GM18507 (cell line): ENCODE measurements around the gene EPHA1.
"Not testable (repeated sequence)": the region's sequence is repeated elsewhere in the genome, so short reads cannot be mapped to it uniquely, and the experiment has no call there.

Source experiments
- DNase-seq: peaks from one replicate; pipeline ENCODE4 v3.0.0; 2011; ENCODE audit warnings: low read depth; ENCODE audit not compliant: insufficient read length; ENCODE audit errors: extremely low spot score
- FAIRE-seq: peaks from 2 replicates; lab custom pipeline; 2011; peaks lifted over from hg19 to GRCh38; lab: Jason Lieb, UNC

EPHA1 gene

DNA sequence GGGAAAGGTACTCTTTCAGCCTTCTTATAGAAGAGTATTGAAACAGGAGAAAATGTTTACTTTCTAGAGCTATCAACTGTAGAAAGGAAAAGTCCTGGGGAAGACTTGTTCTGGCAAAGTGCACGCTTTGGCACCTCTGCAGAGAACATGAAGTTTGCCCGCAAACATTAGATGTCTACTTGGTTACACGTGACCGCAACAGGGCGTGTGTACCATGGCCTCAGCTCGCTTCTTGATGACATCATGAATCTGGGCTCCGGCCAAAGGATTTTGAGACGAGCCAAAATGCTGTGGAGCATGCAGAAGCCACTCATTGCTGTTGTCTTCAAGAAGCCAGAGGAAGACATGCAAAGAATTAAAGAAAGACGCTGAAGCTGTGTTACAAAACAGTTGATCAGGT is 26.0 kb upstream of the EPHA1 start:
- FAIRE-seq (no peak), DNase-seq (no peak)

DNA sequence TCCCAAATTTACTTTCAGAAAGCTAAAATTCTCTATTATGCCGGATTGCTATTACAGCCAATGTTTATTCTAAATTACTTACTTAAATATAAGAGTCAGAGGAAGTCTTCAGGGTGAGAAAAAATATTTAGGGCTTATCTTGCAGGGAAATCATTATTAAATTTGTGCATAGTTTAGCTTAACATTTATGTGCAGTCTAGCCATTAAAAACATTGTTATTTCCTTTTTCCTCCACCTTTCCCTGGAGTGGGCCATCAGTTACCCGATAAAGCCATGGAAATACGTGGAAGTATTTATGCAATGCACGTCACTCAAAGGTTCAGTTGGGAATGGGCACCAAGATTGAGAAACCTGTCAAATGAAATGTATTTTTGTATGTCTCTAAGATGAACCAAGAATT is 25.1 kb upstream of the EPHA1 start:
- DNase-seq (no peak), FAIRE-seq (no peak)

DNA sequence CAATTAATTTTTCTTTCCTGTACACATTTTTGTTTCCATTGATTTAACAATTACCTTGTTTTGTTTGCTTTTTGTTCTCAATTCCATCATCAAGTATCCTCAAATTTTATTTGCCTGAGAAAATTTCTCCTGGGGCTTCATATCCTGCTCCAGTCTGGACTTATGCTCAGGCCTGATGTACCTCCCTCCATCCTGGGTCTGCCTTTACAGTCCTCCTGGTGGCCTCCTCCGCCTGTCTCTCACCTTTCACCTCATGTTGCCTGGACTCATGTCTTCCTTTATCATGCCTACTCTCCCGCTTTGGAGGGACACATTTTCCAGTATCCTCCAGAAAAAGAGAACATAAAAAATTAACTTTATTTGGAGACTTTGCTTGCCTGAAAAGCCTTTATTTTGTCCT is 22.5 kb upstream of the EPHA1 start:
- FAIRE-seq = no peak

DNA sequence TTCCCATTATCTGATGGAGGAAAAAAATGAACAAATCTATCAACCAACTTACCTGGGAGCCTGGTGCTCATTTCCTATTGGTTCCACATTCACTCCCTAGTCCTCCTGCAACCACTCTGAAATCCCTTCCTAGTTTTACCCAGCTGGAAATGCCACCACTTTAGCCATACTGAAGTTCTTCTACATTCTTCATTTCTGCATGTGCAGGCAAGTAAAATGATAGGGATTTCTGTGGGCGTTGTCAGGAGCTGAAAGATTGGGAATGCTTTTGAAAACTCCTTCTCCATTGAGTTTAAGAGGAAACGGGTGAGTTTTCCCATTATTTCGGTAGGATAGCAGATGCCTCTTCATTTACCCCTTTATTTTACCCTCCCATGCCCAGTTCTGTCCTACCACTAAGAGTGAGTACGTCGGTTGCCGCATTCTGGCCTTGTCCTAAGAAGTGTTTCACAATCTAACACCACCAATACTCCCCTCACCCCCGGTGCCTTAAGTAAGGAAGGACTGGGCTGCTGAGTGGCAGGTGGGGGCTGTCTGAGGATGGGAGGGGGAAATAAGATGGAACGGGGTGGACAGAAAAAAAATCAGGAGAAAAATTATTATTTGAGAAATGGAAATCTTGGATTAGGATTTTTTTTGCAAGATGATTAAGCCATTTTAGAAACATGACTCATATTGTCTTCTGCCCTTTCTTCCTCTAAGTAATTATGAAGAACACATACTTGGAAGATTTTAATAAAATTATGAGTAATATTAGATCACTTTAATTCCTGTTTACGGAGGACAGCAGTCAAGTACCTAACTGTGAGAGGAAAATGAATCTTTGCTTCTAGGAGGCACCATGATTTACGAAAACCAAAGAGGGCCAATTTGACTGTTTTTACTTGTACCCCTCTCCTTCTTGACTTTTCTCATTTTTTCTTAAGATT is 21.4 kb upstream of the EPHA1 start:
- DNase-seq = no peak
- no peak for FAIRE-seq

More for the DNA sequence above, 22.5 kb upstream of the EPHA1 start:
- DNase-seq = no peak

DNA sequence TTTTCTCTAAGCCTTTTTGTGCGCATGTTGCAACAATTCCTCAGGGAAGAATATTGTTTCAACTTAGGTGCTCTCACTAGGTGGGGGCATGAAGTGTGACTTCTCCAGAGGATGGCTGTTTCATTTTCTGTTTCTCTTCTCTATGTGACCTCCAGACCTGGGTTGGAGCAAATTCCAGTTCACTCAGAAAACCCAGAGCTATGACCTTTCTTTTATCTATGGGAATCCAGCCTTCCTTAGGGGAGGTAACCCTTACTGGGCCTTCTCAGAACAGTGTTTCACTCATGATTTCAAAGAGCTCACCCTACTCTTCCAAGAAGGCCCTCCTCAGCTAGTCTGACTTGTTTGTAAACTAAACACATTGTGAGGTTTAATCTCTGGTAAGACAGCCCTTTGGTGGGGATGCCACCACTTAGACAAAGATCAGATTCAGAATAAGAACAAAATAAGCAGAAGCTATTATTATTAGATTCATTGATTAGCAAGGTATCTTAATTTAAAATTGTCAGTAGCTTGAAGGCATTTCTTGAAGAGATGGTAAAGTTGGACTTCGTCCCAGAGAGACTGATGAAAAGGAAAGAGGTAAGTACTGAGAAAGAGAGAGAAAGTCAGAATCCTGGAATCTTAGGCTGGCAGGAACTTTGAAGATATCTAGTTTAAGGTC is 18.0 kb upstream of the EPHA1 start:
- DNase-seq = no peak
- FAIRE-seq = no peak

DNA sequence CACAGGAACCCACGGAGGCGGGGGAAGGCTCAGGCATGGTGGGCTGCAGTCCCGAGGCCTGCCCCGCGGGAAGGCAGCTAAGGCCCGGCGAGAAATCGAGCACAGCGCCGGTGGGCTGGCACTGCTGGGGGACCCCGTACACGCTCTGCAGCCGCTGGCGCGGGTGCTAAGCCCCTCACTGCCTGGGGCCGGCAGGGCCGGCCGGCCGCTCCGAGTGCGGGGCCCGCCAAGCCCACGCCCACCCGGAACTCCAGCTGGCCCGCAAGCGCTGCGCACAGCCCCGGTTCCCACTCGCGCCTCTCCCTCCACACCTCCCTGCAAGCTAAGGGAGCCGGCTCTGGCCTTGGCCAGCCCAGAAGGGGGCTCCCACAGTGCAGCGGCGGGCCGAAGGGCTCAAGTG is 15.8 kb upstream of the EPHA1 start:
- not testable (repeated sequence) for DNase-seq, FAIRE-seq

DNA sequence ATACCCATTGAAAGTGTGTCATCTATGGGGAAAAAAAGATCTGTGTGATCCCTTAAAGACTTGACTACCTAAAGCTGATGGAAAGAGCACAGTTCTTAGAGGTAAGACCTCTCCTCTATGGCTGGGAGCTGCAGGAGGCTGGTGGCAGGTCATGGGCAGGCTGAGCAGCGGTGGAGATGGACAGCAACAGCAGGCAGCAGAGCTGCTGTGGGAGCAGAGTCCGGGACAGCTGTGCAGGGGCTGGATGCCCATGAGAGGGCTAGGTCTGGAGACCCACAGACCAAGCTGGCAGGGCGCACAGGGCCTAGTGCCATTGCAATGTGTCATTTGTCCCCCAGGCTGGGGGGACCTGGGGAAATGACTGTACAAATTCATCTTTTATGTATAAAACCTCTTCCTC is 13.4 kb upstream of the EPHA1 start:
- no peak for DNase-seq
- no peak for FAIRE-seq

DNA sequence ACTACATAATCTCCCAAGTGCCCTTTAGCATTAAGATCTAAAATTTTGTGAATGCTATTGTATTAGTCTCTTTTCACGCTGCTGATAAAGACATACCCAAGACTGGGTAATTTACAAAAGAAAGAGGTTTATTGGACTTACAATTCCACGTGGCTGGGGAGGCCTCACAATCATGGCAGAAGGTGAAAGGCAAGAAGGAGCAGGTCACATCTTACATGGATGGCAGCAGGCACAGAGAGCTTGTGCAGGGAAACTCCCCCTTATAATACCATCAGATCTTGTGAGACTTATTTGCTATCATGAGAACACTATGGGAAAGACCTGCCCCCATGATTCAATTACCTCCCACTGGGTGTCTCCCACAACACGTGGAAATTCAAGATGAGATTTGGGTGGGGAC is 12.0 kb upstream of the EPHA1 start:
- FAIRE-seq, DNase-seq: not testable (repeated sequence)

DNA sequence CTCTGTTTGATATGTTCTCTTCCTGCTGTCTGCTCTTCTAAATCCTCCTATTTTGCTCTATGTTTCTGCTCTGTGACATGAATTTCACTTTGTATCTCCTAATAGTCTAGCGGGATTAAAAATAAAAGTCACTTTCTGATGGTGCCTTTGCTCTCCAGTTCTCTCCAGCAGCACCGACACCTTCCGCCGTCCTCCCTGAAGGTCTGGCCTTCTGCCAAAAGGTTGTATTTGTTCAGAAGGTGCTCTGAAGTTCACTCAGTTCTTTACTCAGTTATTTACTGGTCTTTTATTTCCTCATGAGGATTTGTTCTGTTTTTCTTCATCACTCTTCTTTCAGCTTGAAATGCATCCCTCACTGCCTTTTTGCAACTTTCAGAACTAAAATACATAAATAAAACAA is 11.2 kb upstream of the EPHA1 start:
- no peak for FAIRE-seq
- DNase-seq = no peak

DNA sequence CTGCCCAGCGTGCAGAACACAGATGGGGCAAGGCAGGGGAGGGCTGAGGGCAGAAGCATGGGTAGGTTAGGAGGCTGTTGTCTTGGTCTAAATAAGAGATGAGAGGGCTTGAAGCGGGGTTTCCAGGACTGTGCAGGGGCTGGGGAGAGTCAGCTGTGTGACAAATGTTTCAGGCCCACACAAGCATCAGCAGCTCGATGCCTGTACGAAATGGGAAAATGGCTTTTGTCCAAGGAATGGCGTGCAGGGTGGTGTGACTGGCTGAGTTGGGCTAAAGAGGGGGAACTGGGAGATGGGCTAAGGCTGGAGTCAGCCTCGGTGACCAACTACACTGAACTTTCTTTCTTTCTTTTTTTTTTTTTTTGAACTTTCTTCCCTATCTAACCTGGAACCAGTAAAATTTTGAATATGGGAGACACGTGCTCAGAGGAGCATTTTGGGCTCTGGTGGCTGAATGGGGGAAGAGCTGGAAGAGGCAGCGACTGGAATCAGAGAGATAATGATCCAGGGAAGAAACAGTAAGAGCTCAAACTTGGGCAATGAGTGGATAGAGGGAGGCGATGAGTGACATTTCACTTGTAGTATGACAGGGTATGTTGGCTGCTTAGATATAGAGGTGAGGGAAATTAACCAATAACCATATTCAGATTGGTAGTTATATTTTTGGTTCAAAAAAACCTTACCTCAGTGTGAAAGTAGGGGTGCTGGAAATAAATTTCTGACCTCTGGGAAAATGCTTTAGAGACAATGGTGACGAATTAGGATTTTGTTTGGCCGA is 10.2 kb upstream of the EPHA1 start:
- no peak for DNase-seq
- FAIRE-seq = no peak

DNA sequence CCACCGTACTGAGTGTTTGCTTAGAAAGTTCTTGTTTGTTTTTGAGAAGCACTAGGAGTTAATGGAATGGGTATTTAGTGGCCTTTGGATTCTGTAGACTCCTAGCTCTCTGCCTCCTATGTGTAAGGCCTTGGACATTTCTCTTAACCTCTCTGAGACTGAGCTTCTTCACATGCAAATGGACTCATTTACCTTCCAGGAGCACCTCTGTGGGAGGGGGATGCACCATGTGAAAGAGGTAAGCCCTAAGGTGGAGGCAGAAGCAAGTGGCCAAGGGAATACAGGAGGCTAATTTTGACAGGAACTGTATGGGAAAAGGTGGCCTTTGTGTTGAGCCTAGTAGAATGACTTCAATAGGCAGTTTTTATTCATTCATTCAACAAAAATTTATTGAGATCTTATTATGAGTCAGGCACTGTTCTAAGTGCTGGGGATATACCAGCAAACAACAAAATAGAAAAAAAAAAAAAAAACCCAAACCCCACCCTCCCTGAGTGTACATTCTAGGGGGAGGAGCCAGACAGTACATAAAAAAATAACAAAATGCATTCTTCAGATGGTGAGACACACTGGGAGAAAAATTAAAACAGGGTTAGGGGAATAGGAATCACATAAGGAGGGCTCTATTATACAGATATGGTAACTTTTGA is 9.2 kb upstream of the EPHA1 start:
- DNase-seq = no peak
- no peak for FAIRE-seq

DNA sequence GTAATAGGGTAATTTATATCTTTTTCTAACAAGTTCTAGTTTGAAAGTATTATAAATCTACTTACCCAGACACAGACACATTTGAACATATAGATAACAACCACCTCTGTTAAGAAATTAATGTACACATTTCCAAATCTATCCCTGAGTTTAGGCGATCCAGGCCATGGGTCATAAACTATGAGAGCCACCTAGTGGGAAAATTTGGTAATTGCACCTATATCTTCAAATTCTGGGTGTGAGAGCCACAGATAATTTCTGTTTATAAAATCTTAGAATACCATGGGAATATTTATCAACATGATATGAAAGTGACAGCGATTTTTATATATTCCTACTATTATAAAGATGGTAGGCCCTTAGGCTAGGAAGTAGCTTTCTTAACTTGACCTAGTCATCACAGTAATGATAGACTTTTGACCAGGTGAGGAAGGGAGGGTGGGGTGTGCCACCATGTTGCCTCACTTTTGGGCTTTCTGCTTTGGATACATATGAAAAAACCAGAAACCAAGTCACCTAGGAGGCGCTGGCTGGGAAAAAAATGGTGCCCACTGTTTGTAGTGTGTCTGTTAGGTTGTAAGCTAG is 8.0 kb upstream of the EPHA1 start:
- FAIRE-seq (peak; percentile 78), DNase-seq (peak; percentile 26)

DNA sequence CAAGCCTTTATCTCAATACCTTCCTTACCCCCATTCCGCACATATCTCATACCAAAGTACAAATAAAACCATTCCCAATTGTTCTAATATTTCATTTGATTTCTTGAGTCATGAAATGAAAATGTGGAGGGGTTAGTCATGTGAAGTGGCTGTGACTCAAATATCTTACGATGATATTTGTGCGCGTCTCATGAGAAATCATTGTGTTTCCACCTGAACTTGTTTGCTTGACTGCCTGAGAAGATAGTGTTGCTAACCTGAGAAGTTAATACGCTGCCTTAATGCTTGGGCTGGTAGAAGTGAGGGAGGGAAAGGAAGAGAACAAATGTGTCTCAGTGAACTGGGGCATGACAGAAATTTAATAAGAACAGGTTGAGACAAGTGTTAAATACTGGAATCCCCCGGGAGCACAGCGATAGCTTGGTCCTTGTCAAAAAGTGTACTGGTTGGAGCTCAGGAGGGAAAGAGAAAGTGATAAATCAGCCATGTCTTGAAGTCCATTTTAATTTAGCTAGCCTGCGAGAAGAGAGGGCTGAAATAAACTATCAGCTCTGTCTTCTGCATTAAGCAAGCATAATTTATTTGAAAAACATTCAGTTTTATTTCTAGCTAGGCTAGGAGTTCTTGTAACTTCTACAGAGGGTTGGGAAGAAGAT is 7.2 kb upstream of the EPHA1 start:
- FAIRE-seq (no peak), DNase-seq (no peak)

DNA sequence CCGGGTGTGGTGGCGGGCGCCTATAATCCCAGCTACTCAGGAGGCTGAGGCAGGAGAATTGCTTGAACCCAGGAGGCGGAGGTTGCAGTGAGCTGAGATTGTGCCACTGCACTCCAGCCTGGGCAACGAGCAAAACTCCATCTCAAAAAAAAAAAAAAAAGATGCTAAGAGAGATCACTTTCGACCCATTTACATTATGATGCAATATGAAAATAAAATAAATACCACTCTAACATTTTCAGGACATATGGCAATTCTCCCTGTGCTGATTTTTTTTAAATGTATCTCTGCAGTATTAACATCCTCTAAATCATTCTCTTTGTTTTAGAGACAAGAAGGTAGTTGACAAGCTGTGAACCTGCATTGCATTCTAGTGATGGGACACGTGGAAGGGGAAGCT is 6.6 kb upstream of the EPHA1 start:
- FAIRE-seq, DNase-seq: not testable (repeated sequence)

DNA sequence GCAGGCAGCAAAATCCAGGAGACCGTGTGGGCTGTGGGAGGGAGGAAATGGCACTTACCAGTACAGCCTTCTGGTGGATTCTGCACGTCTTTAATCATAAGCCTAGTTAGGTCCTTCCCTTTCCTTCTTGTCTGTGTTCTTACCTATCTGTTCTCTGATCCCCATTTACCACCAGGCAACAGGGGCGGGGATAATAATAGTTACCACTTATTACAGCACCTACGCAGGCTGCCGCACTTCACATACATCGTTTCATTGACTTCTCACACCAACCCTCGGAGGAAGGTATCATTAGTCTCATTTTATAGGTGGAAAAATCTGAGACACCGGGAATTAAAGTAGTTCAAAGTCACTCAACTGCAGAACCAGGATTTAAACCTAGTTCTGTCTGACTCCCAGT is 4.5 kb upstream of the EPHA1 start:
- FAIRE-seq (no peak), DNase-seq (no peak)

DNA sequence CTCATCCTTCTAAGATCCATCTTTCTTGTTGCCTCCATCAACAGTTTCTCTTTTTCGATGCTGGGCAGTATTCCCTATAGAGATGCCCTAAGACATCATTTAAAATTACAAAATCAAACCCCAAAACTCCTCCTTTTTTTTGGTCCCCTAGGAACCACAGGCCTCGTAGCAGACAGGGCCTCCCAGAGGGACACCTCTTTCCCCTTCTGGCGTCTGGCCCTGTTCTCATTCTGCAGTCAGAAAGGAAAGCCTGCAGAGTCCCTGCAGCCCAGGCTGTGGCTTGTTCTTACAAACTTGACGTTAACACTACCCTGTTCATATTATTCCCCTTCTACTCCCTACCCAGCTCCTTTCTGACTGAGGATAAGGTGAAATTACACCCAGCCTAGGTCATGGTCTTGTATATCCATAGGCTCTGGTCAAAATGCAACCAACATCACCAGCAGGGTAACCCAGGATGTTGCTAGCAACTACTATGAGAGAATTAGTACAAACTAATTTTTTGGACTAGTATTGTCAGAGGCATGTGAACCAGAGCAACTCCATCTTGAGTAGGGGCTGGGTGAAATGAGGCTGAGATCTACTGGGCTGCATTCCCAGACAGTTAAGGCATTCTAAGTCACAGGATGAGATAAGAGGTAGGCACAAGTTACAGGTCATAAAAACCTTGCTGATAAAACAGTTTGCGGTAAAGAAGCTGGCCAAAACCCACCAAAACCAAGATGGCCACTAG is 3.5 kb upstream of the EPHA1 start:
- DNase-seq = no peak
- FAIRE-seq = no peak

DNA sequence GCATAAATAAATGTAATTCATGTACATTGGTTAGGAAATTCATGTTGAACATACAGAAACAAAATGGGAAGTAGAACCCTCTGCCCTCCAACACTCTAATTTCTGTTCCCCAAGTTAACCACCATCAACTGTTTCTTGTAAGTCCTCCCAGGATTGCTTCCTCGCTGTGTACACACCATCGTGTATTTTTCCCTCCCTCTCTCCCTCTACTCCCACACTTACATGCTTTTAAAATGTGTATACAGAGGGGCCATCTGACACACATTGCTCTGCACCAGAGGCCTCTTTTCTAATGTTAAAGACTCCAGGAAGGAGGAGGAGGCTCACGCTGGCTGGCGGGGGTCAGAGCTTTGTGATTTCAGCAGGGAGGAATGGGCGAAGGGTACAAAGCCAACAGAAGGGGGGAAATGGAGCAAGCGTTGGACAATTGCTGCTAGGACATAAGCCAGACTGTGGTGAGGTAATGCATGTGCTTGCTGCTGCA is 1.9 kb upstream of the EPHA1 start:
- no peak for DNase-seq
- no peak for FAIRE-seq

DNA sequence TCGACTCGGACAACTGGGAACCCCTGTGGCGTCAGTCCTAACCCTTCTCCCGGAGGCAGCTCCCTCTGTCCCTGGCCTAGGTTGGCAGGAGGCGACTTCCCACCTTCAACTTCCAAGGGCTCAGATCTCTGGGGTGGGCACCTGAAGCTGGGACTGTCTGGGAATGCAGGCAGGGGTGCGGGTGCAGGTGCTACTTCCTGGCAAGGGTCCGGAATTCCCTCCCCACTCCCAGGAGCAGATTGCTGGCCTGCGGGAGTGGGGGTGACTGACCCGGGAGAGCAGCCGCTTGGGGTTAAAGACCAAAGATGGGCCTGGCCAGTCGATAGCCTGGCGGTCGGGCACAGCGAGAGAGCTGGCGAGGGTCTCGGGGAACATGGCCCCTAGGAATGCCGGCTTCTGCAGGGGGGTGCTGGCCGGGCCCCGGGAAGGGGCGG is 387 bp downstream of the EPHA1 start:
- FAIRE-seq = no peak
- no peak for DNase-seq
